IMR-90 (cell line): ENCODE data around the gene PIGU. TPM values are rescaled to one million over a fixed set of nuclear protein-coding genes. Genes with fewer than 3 reads are reported as not detected.

Source experiments
- ATAC-seq: fragments of 200-7000 bp; cut with Tn5 transposase; 2 replicates; pipeline ENCODE4 v1.9.1; 2020; ENCODE audit warnings: low read depth, mild to moderate bottlenecking, moderate library complexity
- BruUV-seq: library from RNA; stranded (reverse); fragments of 400-500 nt; replicated peaks from 2 replicates; lab custom pipeline; 2021; lab: Mats Ljungman, UMichigan
- CTCF ChIA-PET: fragments of 300-600 bp; formaldehyde crosslinking; extraction: SDS; loops from one replicate; lab custom pipeline; 2021; ENCODE audit warnings: antibody characterized with exemption; lab: Yijun Ruan, JAX
- POLR2A ChIA-PET: fragments of 300-600 bp; sonication (Branson Sonifier 250); formaldehyde crosslinking; loops from one replicate; lab custom pipeline; 2022; ENCODE audit warnings: antibody characterized with exemption; ENCODE audit not compliant: unreplicated experiment; lab: Charles Lee
- DNase-seq: peaks from one replicate; pipeline ENCODE4 v3.0.0; 2013
- H2AFZ ChIP-seq: replicated peaks from 2 replicates; pipeline ENCODE3; 2013; ENCODE audit warnings: low read length, mild to moderate bottlenecking; ENCODE audit not compliant: poor library complexity
- H2AK5ac ChIP-seq: 2 replicates; pipeline ENCODE4 v1.6.1; 2013; ENCODE audit warnings: low read depth, low read length, inconsistent platforms
- H2AK9ac ChIP-seq: replicated peaks from 2 replicates; pipeline ENCODE3; 2013; ENCODE audit warnings: mild to moderate bottlenecking, low read depth, low read length, moderate library complexity; ENCODE audit not compliant: poor library complexity
- H2BK120ac ChIP-seq: 2 replicates; pipeline ENCODE4 v1.6.1; 2013; ENCODE audit warnings: low read depth, low read length, inconsistent platforms
- H2BK15ac ChIP-seq: 3 replicates; pipeline ENCODE4 v1.6.1; 2013; ENCODE audit warnings: low read depth, low read length, inconsistent platforms
- H2BK20ac ChIP-seq: 2 replicates; pipeline ENCODE4 v1.6.1; 2013; ENCODE audit warnings: low read depth, mild to moderate bottlenecking, inconsistent platforms, low read length, moderate library complexity
- H2BK5ac ChIP-seq: 2 replicates; pipeline ENCODE4 v1.6.1; 2013; ENCODE audit warnings: mild to moderate bottlenecking, low read depth, low read length, inconsistent platforms; ENCODE audit not compliant: poor library complexity, severe bottlenecking
- H3K14ac ChIP-seq: replicated peaks from 2 replicates; pipeline ENCODE4 v1.6.1; 2013; ENCODE audit warnings: low read depth, low read length, inconsistent platforms
- H3K18ac ChIP-seq: 2 replicates; pipeline ENCODE4 v1.6.1; 2013; ENCODE audit warnings: low read depth, low read length, control low read depth
- H3K23ac ChIP-seq: 2 replicates; pipeline ENCODE4 v1.6.1; 2013; ENCODE audit warnings: low read depth, low read length, inconsistent platforms
- H3K27ac ChIP-seq: 2 replicates; pipeline ENCODE4 v1.5.1; 2013; ENCODE audit warnings: mild to moderate bottlenecking, control low read depth, low read length; ENCODE audit not compliant: insufficient read depth
- H3K27me3 ChIP-seq: 2 replicates; pipeline ENCODE4 v1.6.1; 2013; ENCODE audit warnings: low read length; ENCODE audit not compliant: control insufficient read depth, insufficient read depth
- H3K36me3 ChIP-seq: 2 replicates; pipeline ENCODE4 v1.6.1; 2013; ENCODE audit warnings: low read length, mixed read lengths; ENCODE audit not compliant: control insufficient read depth, insufficient read depth
- H3K4ac ChIP-seq: 2 replicates; pipeline ENCODE4 v1.6.1; 2013; ENCODE audit warnings: low read depth, low read length, inconsistent platforms
- H3K4me1 ChIP-seq: 2 replicates; pipeline ENCODE4 v1.6.1; 2013; ENCODE audit warnings: low read length, mixed read lengths; ENCODE audit not compliant: control insufficient read depth, insufficient read depth
- H3K4me2 ChIP-seq: 2 replicates; pipeline ENCODE4 v1.6.1; 2013; ENCODE audit warnings: low read depth, mild to moderate bottlenecking, control low read depth, low read length, moderate library complexity
- H3K4me3 ChIP-seq: 2 replicates; pipeline ENCODE4 v1.5.1; 2013; ENCODE audit warnings: low read depth, mild to moderate bottlenecking, control low read depth, low read length, moderate library complexity; ENCODE audit not compliant: insufficient read depth
- H3K56ac ChIP-seq: 2 replicates; pipeline ENCODE4 v1.6.1; 2013; ENCODE audit warnings: low read length, inconsistent platforms; ENCODE audit not compliant: insufficient read depth; ENCODE audit errors: extremely low read depth
- H3K79me1 ChIP-seq, 2 experiments: 2 replicates each; pipeline ENCODE4 v1.6.1; 2013; ENCODE audit warnings: low read length in 2 of 2, inconsistent platforms in 1 of 2, low read depth in 1 of 2
- H3K9ac ChIP-seq: 2 replicates; pipeline ENCODE4 v1.6.1; 2013; ENCODE audit warnings: low read depth, low read length, control low read depth
- H3K9me1 ChIP-seq: 2 replicates; pipeline ENCODE4 v1.6.1; 2013; ENCODE audit warnings: low read length, inconsistent platforms; ENCODE audit not compliant: insufficient read depth
- H3K9me3 ChIP-seq: 2 replicates; pipeline ENCODE4 v1.6.1; 2013; ENCODE audit warnings: low read length; ENCODE audit not compliant: control insufficient read depth, insufficient read depth
- H4K20me1 ChIP-seq: 2 replicates; pipeline ENCODE4 v1.6.1; 2013; ENCODE audit warnings: low read length, inconsistent platforms; ENCODE audit not compliant: insufficient read depth
- H4K5ac ChIP-seq: 2 replicates; pipeline ENCODE4 v1.6.1; 2013; ENCODE audit warnings: mild to moderate bottlenecking, low read depth, low read length, control low read depth
- H4K8ac ChIP-seq, 2 experiments: 2 replicates each; pipeline ENCODE4 v1.6.1; 2013; ENCODE audit warnings: low read depth in 2 of 2, low read length in 2 of 2, control low read depth in 1 of 2, inconsistent platforms in 1 of 2
- H4K91ac ChIP-seq: 2 replicates; pipeline ENCODE4 v1.6.1; 2013; ENCODE audit warnings: low read depth, low read length, inconsistent platforms; ENCODE audit not compliant: insufficient read depth
- CEBPB ChIP-seq: IDR thresholded peaks from 2 replicates; pipeline ENCODE4 v1.6.1; 2012; ENCODE audit warnings: low read depth, low read length, improper control_type of control experiment
- CTCF ChIP-seq: conservative IDR thresholded peaks from 2 replicates; pipeline ENCODE4 v1.5.1; 2012; ENCODE audit warnings: mild to moderate bottlenecking, low read depth, low read length, improper control_type of control experiment
- MAFK ChIP-seq: IDR thresholded peaks from 2 replicates; pipeline ENCODE4 v1.6.1; 2012; ENCODE audit warnings: low read depth, low read length, improper control_type of control experiment
- MAZ ChIP-seq: IDR thresholded peaks from 2 replicates; pipeline ENCODE4 v1.6.1; 2012; ENCODE audit warnings: low read depth, mild to moderate bottlenecking, low read length, improper control_type of control experiment, moderate library complexity, borderline replicate concordance
- MXI1 ChIP-seq: IDR thresholded peaks from 2 replicates; pipeline ENCODE4 v1.6.1; 2012; ENCODE audit warnings: low read depth, mild to moderate bottlenecking, low read length, moderate library complexity, borderline replicate concordance
- RFX5 ChIP-seq: IDR thresholded peaks from 2 replicates; pipeline ENCODE4 v1.8.0; 2012; ENCODE audit warnings: low read depth, mild to moderate bottlenecking, low read length, moderate library complexity
- USF2 ChIP-seq: fragments of 150-350 bp; IDR thresholded peaks from 2 replicates; pipeline ENCODE4 v1.6.1; 2017; ENCODE audit warnings: mild to moderate bottlenecking, antibody characterized with exemption, low read length, low read depth
- WGBS, 2 experiments: methylation state at CpG; one replicate each; pipeline versions ENCODE4 v1.1.5 to v1.1.7; 2013; ENCODE audit warnings: missing lambda C conversion rate in 2 of 2; ENCODE audit not compliant: insufficient read length in 1 of 2; ENCODE audit errors: extremely low coverage in 2 of 2; 5-methylcytosine and 5-hydroxymethylcytosine counted together
- dilution Hi-C: fragments of 300-500 bp; cut with HindIII; formaldehyde crosslinking; loops from one replicate; pipeline ENCODE4 v1.14.3; 2018; ENCODE audit warnings: low sequenced_read_pairs; ENCODE audit not compliant: unreplicated experiment
- in situ Hi-C: fragments of 300-500 bp; cut with MboI; formaldehyde crosslinking; loops from 3 replicates; pipeline ENCODE4 v1.14.3; 2019; ENCODE audit warnings: low sequenced_read_pairs, inconsistent platforms, mixed read lengths
- intact Hi-C: fragments of 100-400 bp; cut with micrococcal nuclease; formaldehyde crosslinking; loops from 2 replicates; pipeline ENCODE4 v1.10.0; 2022
- polyA plus RNA-seq, 3 experiments: library from polyadenylated mRNA; depleted of rRNA; stranded (reverse); fragments of >200 nt; gene quantifications; 2 replicates each; pipeline ENCODE4 v1.2.3, GENCODE V29; 2012; ENCODE audit warnings: low replicate concordance in 1 of 3
- total RNA-seq: library from RNA; depleted of rRNA; stranded (reverse); fragments of >200 nt; gene quantifications from 2 replicates; pipeline ENCODE4 v1.2.3, GENCODE V29; 2012

PIGU gene
- total and polyA plus RNA-seq, 2 of the 4 experiments (the other 2 are of a cell fraction) = 11.1 to 31.1 TPM

GRCh38 chr20:34543463-34544056, 133.3 kb downstream of the PIGU start:
- Histone ChIP-seq H3K56ac (no peak overlapping the region), H3K9me3 (no peaks in the 10 kb centered on the region), H3K4me1 (no peaks in the 10 kb centered on the region), H2BK15ac (no peak overlapping the region), H3K9ac (no peak overlapping the region), H3K36me3 (peaks cover 27% of the 10 kb centered on the region), H3K27me3 (no peaks in the 10 kb centered on the region), H3K4me3 (no peak overlapping the region), H3K79me1 (peaks cover 4 to 11% of the 10 kb centered on the region in 2 experiments), H3K14ac (no peak overlapping the region), H3K4me2 (no peak overlapping the region), H2BK5ac (no peak overlapping the region), H2AK5ac (no peak overlapping the region), H2AFZ (no peak overlapping the region), H2BK120ac (no peak overlapping the region), H3K18ac (no peak overlapping the region), H4K5ac (no peak overlapping the region), H4K91ac (no peak overlapping the region), H3K4ac (no peak overlapping the region), H3K9me1 (no peaks in the 10 kb centered on the region), H3K23ac (no peak overlapping the region), H4K8ac (no peak overlapping the region), H4K20me1 (peaks cover 6% of the 10 kb centered on the region), H2AK9ac (no peak overlapping the region), H2BK20ac (no peak overlapping the region), H3K27ac (no peak overlapping the region)
- TF ChIP-seq RFX5 = no peak
- TF ChIP-seq CTCF = no peak
- TF ChIP-seq MAFK = no peak
- no peak for TF ChIP-seq MAZ
- TF ChIP-seq USF2 = no peak
- TF ChIP-seq MXI1 = no peak
- TF ChIP-seq CEBPB = no peak
- ChIA-PET CTCF (no interaction called here), POLR2A (no interaction called here)
- ATAC-seq = no peak
- in situ Hi-C loops (no loop called here), intact Hi-C loops (no loop called here), dilution Hi-C loops (no loop called here)
- DNase-seq = no peak
- BruUV-seq = no TSS peak
- WGBS, 2 experiments = 61% methylated on average over 9 of the region's 12 CpGs; no CpG with 5 or more reads in 1 of the 2 experiments
